MCF 10A (cell line): Measurements from ENCODE around the gene PRIMPOL. TPM values are rescaled to one million over a fixed set of nuclear protein-coding genes. Genes with fewer than 3 reads are reported as not detected.

Source experiments
- BruUV-seq: library from RNA; stranded (reverse); fragments of 400-500 nt; replicated peaks from 2 replicates; lab custom pipeline; 2021; lab: Mats Ljungman, UMichigan
- CTCF ChIA-PET: fragments of 300-600 bp; sonication (Branson Sonifier 250); formaldehyde crosslinking; extraction: SDS; loops from one replicate; lab custom pipeline; 2021; ENCODE audit warnings: antibody characterized with exemption, inconsistent platforms; lab: Yijun Ruan, JAX
- POLR2A ChIA-PET: fragments of 300-600, 350-650 bp; sonication (Branson Sonifier 250); formaldehyde crosslinking; extraction: SDS; loops from one replicate; lab custom pipeline; 2020; ENCODE audit warnings: antibody characterized with exemption, inconsistent platforms; lab: Yijun Ruan, JAX
- DNase-seq: peaks from one replicate; pipeline ENCODE4 v3.0.0-alpha.2; 2018; ENCODE audit not compliant: unreplicated experiment
- H3K27ac Mint-ChIP-seq: one replicate; pipeline ENCODE4 v1.8.0; 2022; ENCODE audit warnings: mild to moderate bottlenecking, low read depth, mixed read lengths; ENCODE audit not compliant: unreplicated experiment
- H3K27me3 Mint-ChIP-seq: one replicate; pipeline ENCODE4 v1.8.0; 2022; ENCODE audit warnings: mixed read lengths; ENCODE audit not compliant: insufficient read depth, unreplicated experiment
- H3K36me3 Mint-ChIP-seq: one replicate; pipeline ENCODE4 v1.8.0; 2022; ENCODE audit warnings: mild to moderate bottlenecking, moderate library complexity, mixed read lengths; ENCODE audit not compliant: insufficient read depth, unreplicated experiment
- H3K4me1 Mint-ChIP-seq: one replicate; pipeline ENCODE4 v1.8.0; 2022; ENCODE audit warnings: mixed read lengths; ENCODE audit not compliant: insufficient read depth, unreplicated experiment
- H3K4me3 Mint-ChIP-seq: one replicate; pipeline ENCODE4 v1.8.0; 2022; ENCODE audit warnings: mild to moderate bottlenecking, moderate library complexity, mixed read lengths; ENCODE audit not compliant: unreplicated experiment
- H3K9me3 Mint-ChIP-seq: one replicate; pipeline ENCODE4 v1.8.0; 2022; ENCODE audit warnings: mixed read lengths; ENCODE audit not compliant: unreplicated experiment
- intact Hi-C: fragments of 100-400 bp; cut with micrococcal nuclease; formaldehyde crosslinking; loops from 2 replicates; pipeline ENCODE4 v1.14.1; 2022
- total RNA-seq: library from RNA; stranded (reverse); gene quantifications from 2 replicates; pipeline ENCODE4 v1.2.3, GENCODE V29; 2022
- TF ChIP-seq, protein P1 (sequence below): fragments of 200-600 bp; IDR thresholded peaks from one replicate; pipeline ENCODE4 v1.8.0; 2022; ENCODE audit warnings: antibody characterized with exemption, mild to moderate bottlenecking; ENCODE audit not compliant: unreplicated experiment

Gene PRIMPOL
- total RNA-seq, 1 experiment from 2014 or later = 19.2 TPM

DNA sequence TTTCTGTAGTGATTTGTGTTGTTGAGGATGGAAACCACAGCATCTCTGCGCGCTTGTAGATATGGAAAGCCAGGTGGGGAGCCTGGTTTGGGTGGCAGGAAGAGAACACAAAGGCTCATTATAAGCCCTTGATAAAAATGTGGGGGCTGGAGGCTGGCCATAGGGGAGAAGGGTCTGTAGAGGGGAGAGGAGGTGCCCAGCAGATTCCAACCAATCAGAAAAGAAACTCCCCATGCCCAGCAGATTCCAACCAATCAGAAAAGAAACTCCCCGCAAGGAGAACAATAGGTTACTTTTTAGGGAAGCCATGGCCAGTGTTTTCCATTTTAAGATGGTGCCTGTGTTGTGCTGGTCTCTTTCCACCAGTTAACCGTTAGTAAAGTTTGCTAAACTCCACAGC, 94.1 kb downstream of the PRIMPOL start:
- Mint-ChIP-seq H3K4me3 (no peak overlapping the region), H3K9me3 (no peaks in the 10 kb centered on the region), H3K4me1 (peaks cover 17% of the 10 kb centered on the region), H3K27me3 (no peaks in the 10 kb centered on the region), H3K36me3 (peaks cover 16% of the 10 kb centered on the region), H3K27ac (no peak overlapping the region)
- POLR2A ChIA-PET = interaction anchor here (1.9 kb wide), 1 partner anchor 10 kb away, joined by 6 read pairs; the partner anchor contains the start of gene CENPU
- CTCF ChIA-PET = interaction anchor here (0.6 to 1.2 kb wide), 4 partner anchors 8 to 353 kb away, joined by 4 to 5 read pairs (median 4); no protein-coding TSS in a partner anchor
- DNase-seq = no peak
- TF ChIP-seq, protein P1, sequence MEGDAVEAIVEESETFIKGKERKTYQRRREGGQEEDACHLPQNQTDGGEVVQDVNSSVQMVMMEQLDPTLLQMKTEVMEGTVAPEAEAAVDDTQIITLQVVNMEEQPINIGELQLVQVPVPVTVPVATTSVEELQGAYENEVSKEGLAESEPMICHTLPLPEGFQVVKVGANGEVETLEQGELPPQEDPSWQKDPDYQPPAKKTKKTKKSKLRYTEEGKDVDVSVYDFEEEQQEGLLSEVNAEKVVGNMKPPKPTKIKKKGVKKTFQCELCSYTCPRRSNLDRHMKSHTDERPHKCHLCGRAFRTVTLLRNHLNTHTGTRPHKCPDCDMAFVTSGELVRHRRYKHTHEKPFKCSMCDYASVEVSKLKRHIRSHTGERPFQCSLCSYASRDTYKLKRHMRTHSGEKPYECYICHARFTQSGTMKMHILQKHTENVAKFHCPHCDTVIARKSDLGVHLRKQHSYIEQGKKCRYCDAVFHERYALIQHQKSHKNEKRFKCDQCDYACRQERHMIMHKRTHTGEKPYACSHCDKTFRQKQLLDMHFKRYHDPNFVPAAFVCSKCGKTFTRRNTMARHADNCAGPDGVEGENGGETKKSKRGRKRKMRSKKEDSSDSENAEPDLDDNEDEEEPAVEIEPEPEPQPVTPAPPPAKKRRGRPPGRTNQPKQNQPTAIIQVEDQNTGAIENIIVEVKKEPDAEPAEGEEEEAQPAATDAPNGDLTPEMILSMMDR = no peak
- BruUV-seq = no TSS peak
- intact Hi-C loops = loop anchor here (2.0 kb wide), 1 partner anchor 353 kb away; no protein-coding TSS in a partner anchor

- CTCF ChIA-PET = interaction anchor here (0.6 kb wide), 2 partner anchors 45 to 163 kb away, joined by 3 to 4 read pairs; no protein-coding TSS in a partner anchor
- no peaks in the 10 kb centered on the region for H3K27me3 Mint-ChIP-seq
- POLR2A ChIA-PET = no interaction called here
- H3K27ac Mint-ChIP-seq = no peak overlapping the region
- TF ChIP-seq, protein P1 = no peak
- H3K9me3 Mint-ChIP-seq = no peaks in the 10 kb centered on the region
- BruUV-seq = no TSS peak
- no peak for DNase-seq
- H3K36me3 Mint-ChIP-seq = peaks cover 16% of the 10 kb centered on the region
- H3K4me3 Mint-ChIP-seq = no peak overlapping the region
- intact Hi-C loops = loop anchor here (2.0 kb wide), 1 partner anchor 353 kb away; no protein-coding TSS in a partner anchor
- H3K4me1 Mint-ChIP-seq = peaks cover 17% of the 10 kb centered on the region
These were observed 94.7 kb downstream of the PRIMPOL start for GRCh38 chr4:184744236-184744635.

Other genes with a start within 250 kb of the PRIMPOL start
- 20.8 and 29.0 TPM in 2 replicates for gene IRF2, start 175.2 kb upstream of the PRIMPOL start, total RNA-seq
- gene CASP3, start 291 bp upstream of the PRIMPOL start, total RNA-seq = 27.4 and 28.6 TPM in 2 replicates
- 8.3 and 22.3 TPM in 2 replicates for gene CENPU, start 84.4 kb downstream of the PRIMPOL start, total RNA-seq
- 99.5 and 105 TPM in 2 replicates for gene ACSL1, start 176.2 kb downstream of the PRIMPOL start, total RNA-seq